ENCODE data around the gene PSEN2. TPM values are rescaled to one million over a fixed set of nuclear protein-coding genes. Genes with fewer than 3 reads are reported as not detected.

Gene PSEN2
- total RNA-seq, 1 experiment from 2014 or later, result 6.6 TPM

DNA sequence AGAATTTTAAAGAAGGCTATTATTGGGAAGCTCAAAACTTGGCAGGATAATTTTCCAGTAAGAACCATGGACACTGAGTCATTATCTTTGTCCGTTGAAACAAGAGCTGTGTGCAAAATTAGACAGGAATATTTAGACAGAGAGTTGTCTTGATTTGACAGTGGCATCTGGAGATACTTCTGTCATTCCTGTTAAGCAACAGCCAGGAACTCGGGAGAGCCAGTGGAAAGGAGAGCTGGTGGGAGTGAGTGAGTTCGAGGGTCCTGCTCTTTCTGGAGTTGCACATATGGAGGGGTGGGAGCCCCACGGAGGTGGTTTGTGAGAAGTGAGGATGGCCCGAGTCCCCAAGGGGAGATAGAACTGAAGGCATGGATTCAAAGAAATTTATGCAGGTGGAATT is 72.7 kb downstream of the PSEN2 start:
- POLR2A ChIA-PET (ENCODE audit: low non-redundant PET), result no interaction called here
- CTCF ChIA-PET, result no interaction called here
- Histone ChIP-seq H3K27ac (ENCODE audit: low read depth, low read length, poor library complexity, severe bottlenecking) (no peak overlapping the region), H3K9me3 (ENCODE audit: low read depth, low read length, poor library complexity, severe bottlenecking) (no peaks in the 10 kb centered on the region), H3K4me3 (ENCODE audit: low read depth, low read length, poor library complexity, severe bottlenecking) (no peak overlapping the region), H3K36me3 (ENCODE audit: insufficient read depth, low read length, poor library complexity, severe bottlenecking) (no peaks in the 10 kb centered on the region), H3K4me1 (ENCODE audit: insufficient read depth, low read length, poor library complexity, severe bottlenecking) (peaks cover 12% of the 10 kb centered on the region), H3K27me3 (replicated peaks; ENCODE audit: insufficient read depth, low read depth, low read length, poor library complexity) (no peaks in the 10 kb centered on the region)
- intact Hi-C loops (cut with micrococcal nuclease; ENCODE audit: unreplicated experiment), result no loop called here
- BruUV-seq (replicated peaks), result no TSS peak
- DNase-seq (ENCODE audit: low spot score), result no peak
- TF ChIP-seq EZH2 (IDR thresholded peaks at IDR 0.05; ENCODE audit: borderline replicate concordance, low read depth, low read length, poor library complexity, severe bottlenecking), result no peak
- TF ChIP-seq, protein P1, sequence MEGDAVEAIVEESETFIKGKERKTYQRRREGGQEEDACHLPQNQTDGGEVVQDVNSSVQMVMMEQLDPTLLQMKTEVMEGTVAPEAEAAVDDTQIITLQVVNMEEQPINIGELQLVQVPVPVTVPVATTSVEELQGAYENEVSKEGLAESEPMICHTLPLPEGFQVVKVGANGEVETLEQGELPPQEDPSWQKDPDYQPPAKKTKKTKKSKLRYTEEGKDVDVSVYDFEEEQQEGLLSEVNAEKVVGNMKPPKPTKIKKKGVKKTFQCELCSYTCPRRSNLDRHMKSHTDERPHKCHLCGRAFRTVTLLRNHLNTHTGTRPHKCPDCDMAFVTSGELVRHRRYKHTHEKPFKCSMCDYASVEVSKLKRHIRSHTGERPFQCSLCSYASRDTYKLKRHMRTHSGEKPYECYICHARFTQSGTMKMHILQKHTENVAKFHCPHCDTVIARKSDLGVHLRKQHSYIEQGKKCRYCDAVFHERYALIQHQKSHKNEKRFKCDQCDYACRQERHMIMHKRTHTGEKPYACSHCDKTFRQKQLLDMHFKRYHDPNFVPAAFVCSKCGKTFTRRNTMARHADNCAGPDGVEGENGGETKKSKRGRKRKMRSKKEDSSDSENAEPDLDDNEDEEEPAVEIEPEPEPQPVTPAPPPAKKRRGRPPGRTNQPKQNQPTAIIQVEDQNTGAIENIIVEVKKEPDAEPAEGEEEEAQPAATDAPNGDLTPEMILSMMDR (conservative IDR thresholded peaks at IDR 0.05; ENCODE audit: low read depth, low read length), result no peak

DNA sequence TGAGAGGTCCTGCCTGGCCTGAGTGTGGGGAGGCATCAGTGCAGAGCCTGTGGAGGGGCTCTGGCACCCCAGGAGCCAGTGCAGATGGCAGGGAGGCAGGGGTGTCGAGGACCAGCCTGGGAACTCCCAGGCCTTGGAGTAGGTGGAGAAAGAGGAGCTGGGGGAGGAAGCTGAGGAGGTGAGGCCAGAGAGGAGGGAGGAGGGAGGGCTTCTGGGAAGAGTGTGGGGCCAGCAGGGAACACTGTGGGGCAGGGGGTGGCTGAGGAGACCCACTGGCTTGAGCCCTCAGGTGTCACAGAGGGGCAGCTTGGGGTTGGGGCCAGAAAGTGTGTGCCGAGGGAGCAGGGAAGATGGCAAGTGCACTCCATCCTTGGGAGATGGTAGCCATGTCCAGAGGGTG is 73.5 kb downstream of the PSEN2 start:
- CTCF ChIA-PET, result no interaction called here
- Histone ChIP-seq H3K4me3 (ENCODE audit: low read depth, low read length, poor library complexity, severe bottlenecking) (no peak overlapping the region), H3K27me3 (replicated peaks; ENCODE audit: insufficient read depth, low read depth, low read length, poor library complexity) (no peaks in the 10 kb centered on the region), H3K36me3 (ENCODE audit: insufficient read depth, low read length, poor library complexity, severe bottlenecking) (no peaks in the 10 kb centered on the region), H3K9me3 (ENCODE audit: low read depth, low read length, poor library complexity, severe bottlenecking) (no peaks in the 10 kb centered on the region), H3K4me1 (ENCODE audit: insufficient read depth, low read length, poor library complexity, severe bottlenecking) (peaks cover 7% of the 10 kb centered on the region), H3K27ac (ENCODE audit: low read depth, low read length, poor library complexity, severe bottlenecking) (no peak overlapping the region)
- intact Hi-C loops (cut with micrococcal nuclease; ENCODE audit: unreplicated experiment), result no loop called here
- BruUV-seq (replicated peaks), result no TSS peak
- TF ChIP-seq, protein P1 (conservative IDR thresholded peaks at IDR 0.05; ENCODE audit: low read depth, low read length), result no peak
- TF ChIP-seq EZH2 (IDR thresholded peaks at IDR 0.05; ENCODE audit: borderline replicate concordance, low read depth, low read length, poor library complexity, severe bottlenecking), result no peak
- POLR2A ChIA-PET (ENCODE audit: low non-redundant PET), result no interaction called here
- DNase-seq (ENCODE audit: low spot score), result no peak

DNA sequence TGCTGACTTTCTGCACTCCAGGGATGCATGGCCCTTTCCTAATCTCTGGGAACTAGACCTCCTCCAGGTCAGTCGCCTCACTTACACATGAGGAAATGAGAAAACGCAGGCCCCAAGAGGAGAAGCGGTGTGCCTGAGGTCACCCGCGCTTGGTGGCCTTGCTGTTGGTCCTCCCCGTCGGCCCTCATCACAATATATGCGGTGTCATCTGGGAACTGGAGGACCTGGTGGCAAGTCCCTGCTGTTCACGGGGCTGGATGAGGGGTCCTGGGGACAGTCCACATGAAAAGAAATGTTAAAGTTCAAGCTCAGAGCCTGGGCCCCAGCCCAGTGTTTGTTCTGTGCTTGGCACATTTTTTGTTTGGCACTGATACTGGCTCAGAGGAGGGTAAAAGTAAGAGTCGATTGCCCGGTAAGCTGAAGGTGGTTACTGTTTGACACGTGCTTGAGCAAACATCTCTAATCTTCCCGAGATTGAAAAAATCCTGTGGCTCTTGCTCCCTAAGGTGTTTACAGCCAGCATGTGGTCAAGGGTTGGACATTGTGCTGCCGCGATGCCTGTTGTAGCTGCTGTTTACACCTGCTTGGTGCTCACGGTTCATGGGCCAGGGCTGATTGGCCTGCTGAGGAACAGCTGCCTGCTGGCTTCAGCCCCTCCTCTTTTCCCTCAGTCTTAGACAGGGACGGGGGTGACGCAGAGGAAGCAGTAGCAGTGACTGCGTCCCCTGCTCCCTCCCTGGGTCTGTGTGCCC is 74.9 kb downstream of the PSEN2 start:
- Histone ChIP-seq H3K27me3 (replicated peaks; ENCODE audit: insufficient read depth, low read depth, low read length, poor library complexity) (no peaks in the 10 kb centered on the region), H3K4me1 (ENCODE audit: insufficient read depth, low read length, poor library complexity, severe bottlenecking) (peaks cover 5% of the 10 kb centered on the region), H3K36me3 (ENCODE audit: insufficient read depth, low read length, poor library complexity, severe bottlenecking) (no peaks in the 10 kb centered on the region), H3K27ac (ENCODE audit: low read depth, low read length, poor library complexity, severe bottlenecking) (no peak overlapping the region), H3K4me3 (ENCODE audit: low read depth, low read length, poor library complexity, severe bottlenecking) (no peak overlapping the region), H3K9me3 (ENCODE audit: low read depth, low read length, poor library complexity, severe bottlenecking) (no peaks in the 10 kb centered on the region)
- CTCF ChIA-PET, result no interaction called here
- no TSS peak for BruUV-seq (replicated peaks)
- DNase-seq (ENCODE audit: low spot score), result no peak
- POLR2A ChIA-PET (ENCODE audit: low non-redundant PET), result no interaction called here
- intact Hi-C loops (cut with micrococcal nuclease; ENCODE audit: unreplicated experiment), result no loop called here
- TF ChIP-seq EZH2 (IDR thresholded peaks at IDR 0.05; ENCODE audit: borderline replicate concordance, low read depth, low read length, poor library complexity, severe bottlenecking), result no peak

Other genes with a start within 250 kb of the PSEN2 start
- gene ITPKB, start 131.3 kb upstream of the PSEN2 start, total RNA-seq (2021), result 12.5 and 14.1 TPM in 2 replicates
- gene COQ8A, start 69.7 kb downstream of the PSEN2 start, total RNA-seq (2021), result 7.7 and 10.0 TPM in 2 replicates

Measured in A673 (cell line).